Fibroblast of lung (primary cell): ENCODE data around the gene ZCCHC7. TPM values are rescaled to one million over a fixed set of nuclear protein-coding genes. Genes with fewer than 3 reads are reported as not detected.

Source experiments
- DNase-seq, 2 donors: peaks; one replicate each; pipeline versions ENCODE4 v3.0.0 to v3.0.0-alpha.2; 2010; ENCODE audit warnings: low read depth in 2 of 2
- H2AFZ ChIP-seq: 2 replicates; pipeline ENCODE4 v1.5.1; 2012; ENCODE audit warnings: low read length, control low read depth, inconsistent platforms
- H3K27ac ChIP-seq: 2 replicates; pipeline ENCODE4 v1.5.1; 2011; ENCODE audit warnings: low read length, control low read depth; ENCODE audit not compliant: insufficient read depth
- H3K27me3 ChIP-seq: 2 replicates; pipeline ENCODE4 v1.5.1; 2011; ENCODE audit warnings: mild to moderate bottlenecking, low read length; ENCODE audit not compliant: control insufficient read depth, insufficient read depth
- H3K36me3 ChIP-seq: 2 replicates; pipeline ENCODE4 v1.5.1; 2011; ENCODE audit warnings: low read length; ENCODE audit not compliant: control insufficient read depth, insufficient read depth
- H3K4me1 ChIP-seq: 2 replicates; pipeline ENCODE4 v1.5.1; 2011; ENCODE audit warnings: low read length; ENCODE audit not compliant: control insufficient read depth, insufficient read depth; ENCODE audit errors: extremely low read depth
- H3K4me2 ChIP-seq: 2 replicates; pipeline ENCODE4 v1.5.1; 2011; ENCODE audit warnings: low read length, control low read depth; ENCODE audit not compliant: insufficient read depth; ENCODE audit errors: extremely low read depth
- H3K4me3 ChIP-seq, 4 experiments: fragments of 200-600 bp in 1 of 4; sonication (generic) in 1 of 4; replicated peaks in 1 of 4; 2 replicates each; pipeline ENCODE4 v1.5.1; 2011 to 2016; ENCODE audit warnings: low read length in 4 of 4, low read depth in 3 of 4, mild to moderate bottlenecking in 3 of 4, control low read depth in 2 of 4, inconsistent platforms in 1 of 4, mixed read lengths in 1 of 4; ENCODE audit not compliant: insufficient read depth in 1 of 4; ENCODE audit errors: control extremely low read depth in 1 of 4
- H3K79me2 ChIP-seq: 2 replicates; pipeline ENCODE4 v1.5.1; 2012; ENCODE audit warnings: mild to moderate bottlenecking, low read length, inconsistent platforms; ENCODE audit not compliant: control insufficient read depth, insufficient read depth
- H3K9ac ChIP-seq: 2 replicates; pipeline ENCODE4 v1.5.1; 2011; ENCODE audit warnings: mild to moderate bottlenecking, low read length, control low read depth; ENCODE audit not compliant: insufficient read depth
- H3K9me3 ChIP-seq: 2 replicates; pipeline ENCODE4 v1.5.1; 2012; ENCODE audit warnings: low read depth, low read length; ENCODE audit not compliant: control insufficient read depth, insufficient read depth
- H4K20me1 ChIP-seq: 2 replicates; pipeline ENCODE4 v1.5.1; 2011; ENCODE audit warnings: low read length; ENCODE audit not compliant: control insufficient read depth, insufficient read depth; ENCODE audit errors: extremely low read depth
- CTCF ChIP-seq, 2 donors: IDR thresholded peaks in 1 of 2; conservative IDR thresholded peaks in 1 of 2; 1 replicate in 1 of 2; 2 replicates in 1 of 2; pipeline ENCODE4 v1.5.1; 2011 to 2012; ENCODE audit warnings: low read length in 2 of 2, control low read depth in 1 of 2, inconsistent platforms in 1 of 2, low read depth in 1 of 2, mild to moderate bottlenecking in 1 of 2
- EZH2 ChIP-seq: IDR thresholded peaks from 2 replicates; pipeline ENCODE4 v1.5.1; 2012; ENCODE audit warnings: low read length, control low read depth, mild to moderate bottlenecking; ENCODE audit errors: missing control alignments
- polyA plus RNA-seq, 2 donors: library from polyadenylated mRNA; depleted of rRNA in 1 of 2; stranded (reverse) in 1 of 2; unstranded in 1 of 2; fragments of >200 nt; gene quantifications; 2 replicates each; pipeline ENCODE4 v1.2.1, GENCODE V29; 2011 to 2012; ENCODE audit warnings: missing spikeins in 1 of 2
- total RNA-seq: library from RNA; depleted of rRNA; stranded (reverse); fragments of >200 nt; gene quantifications from 2 replicates; pipeline ENCODE4 v1.2.1, GENCODE V29; 2014

The ZCCHC7 gene
- total and polyA plus RNA-seq, 2 donors (not counting 1 experiment from before 2014, with no cell fraction given) = 15.0 to 23.8 TPM

GRCh38 chr9:37191403-37192089, 71.2 kb downstream of the ZCCHC7 start:
- Histone ChIP-seq H3K27ac (no peak overlapping the region), H3K79me2 (no peaks in the 10 kb centered on the region), H3K36me3 (no peaks in the 10 kb centered on the region), H3K27me3 (no peaks in the 10 kb centered on the region), H3K4me2 (no peak overlapping the region), H3K4me3 (no peak overlapping the region), H3K9ac (no peak overlapping the region), H4K20me1 (no peaks in the 10 kb centered on the region), H3K4me1 (peaks cover 3% of the 10 kb centered on the region), H2AFZ (no peak overlapping the region), H3K9me3 (no peaks in the 10 kb centered on the region)
- TF ChIP-seq CTCF (conservative IDR thresholded peaks at IDR 0.05 in 1 of 2, IDR thresholded peaks at IDR 0.05 in 1 of 2; ENCODE audit: low read depth in 1 of 2, low read length in 2 of 2) (no peak), EZH2 (no peak)
- no peak for DNase-seq

GRCh38 chr9:37192803-37193202, 72.4 kb downstream of the ZCCHC7 start:
- DNase-seq = no peak
- TF ChIP-seq EZH2 = no peak
- TF ChIP-seq CTCF (conservative IDR thresholded peaks at IDR 0.05 in 1 of 2, IDR thresholded peaks at IDR 0.05 in 1 of 2; ENCODE audit: low read depth in 1 of 2, low read length in 2 of 2) = no peak
- no peak overlapping the region for H2AFZ ChIP-seq
- no peak overlapping the region for H3K27ac ChIP-seq
- no peaks in the 10 kb centered on the region for H3K79me2 ChIP-seq
- H3K9ac ChIP-seq = no peak overlapping the region
- H3K36me3 ChIP-seq = no peaks in the 10 kb centered on the region
- no peak overlapping the region for H3K4me3 ChIP-seq
- H3K9me3 ChIP-seq = no peaks in the 10 kb centered on the region
- no peaks in the 10 kb centered on the region for H4K20me1 ChIP-seq
- peaks cover 7% of the 10 kb centered on the region for H3K4me1 ChIP-seq
- H3K4me2 ChIP-seq = no peak overlapping the region
- no peaks in the 10 kb centered on the region for H3K27me3 ChIP-seq

GRCh38 chr9:37197158-37198038, 77.0 kb downstream of the ZCCHC7 start:
- Histone ChIP-seq H2AFZ (no peak overlapping the region), H3K9ac (no peak overlapping the region), H3K9me3 (no peaks in the 10 kb centered on the region), H3K4me2 (peak overlapping the region; percentile 42), H3K4me3 (no peak overlapping the region), H3K27me3 (no peaks in the 10 kb centered on the region), H3K79me2 (no peaks in the 10 kb centered on the region), H3K36me3 (no peaks in the 10 kb centered on the region), H3K27ac (no peak overlapping the region), H4K20me1 (no peaks in the 10 kb centered on the region), H3K4me1 (peaks cover 7% of the 10 kb centered on the region)
- TF ChIP-seq EZH2 (no peak), CTCF (conservative IDR thresholded peaks at IDR 0.05 in 1 of 2, IDR thresholded peaks at IDR 0.05 in 1 of 2; ENCODE audit: low read depth in 1 of 2, low read length in 2 of 2) (no peak)
- peak; percentile 38 to 45 for DNase-seq
